GM19397 (cell line): ENCODE measurements around the gene R3HCC1L.

Experiments used
- ATAC-seq: cut with Tn5 transposase; IDR thresholded peaks from one replicate; pipeline ENCODE4 v1.9.1; 2021; ENCODE audit warnings: mild to moderate bottlenecking, moderate library complexity; ENCODE audit not compliant: unreplicated experiment

Gene R3HCC1L

GRCh38 chr10:98257961-98258360 lies 123.5 kb downstream of the R3HCC1L start:
- ATAC-seq, result no peak

GRCh38 chr10:98258683-98259454 lies 124.4 kb downstream of the R3HCC1L start:
- no peak for ATAC-seq

GRCh38 chr10:98259606-98260315 lies 125.3 kb downstream of the R3HCC1L start:
- no peak for ATAC-seq

GRCh38 chr10:98260350-98260749 lies 125.9 kb downstream of the R3HCC1L start:
- ATAC-seq, result no peak

GRCh38 chr10:98260752-98261151 lies 126.3 kb downstream of the R3HCC1L start:
- ATAC-seq, result no peak

GRCh38 chr10:98261436-98262277 lies 127.2 kb downstream of the R3HCC1L start:
- ATAC-seq, result no peak

- no peak for ATAC-seq
Measured at GRCh38 chr10:98262571-98262970, 128.1 kb downstream of the R3HCC1L start.

- ATAC-seq, result no peak
Measured at GRCh38 chr10:98263088-98263487, 128.6 kb downstream of the R3HCC1L start.

- no peak for ATAC-seq
Measured at GRCh38 chr10:98264378-98265065, 130.1 kb downstream of the R3HCC1L start.

GRCh38 chr10:98265403-98266378 lies 131.2 kb downstream of the R3HCC1L start:
- ATAC-seq, result no peak

- ATAC-seq, result no peak
Measured at GRCh38 chr10:98266647-98267046, 132.2 kb downstream of the R3HCC1L start.

- no peak for ATAC-seq
Measured at GRCh38 chr10:98267069-98267893, 132.8 kb downstream of the R3HCC1L start.

- ATAC-seq, result no peak
Measured at GRCh38 chr10:98267894-98268693, 133.6 kb downstream of the R3HCC1L start, which contains the start of gene LOXL4. LOXL4 (minus strand) TSS chr10:98268194; CDS start chr10:98263019, 5,175 bp downstream.

- no peak for ATAC-seq
Measured at GRCh38 chr10:98268694-98269431, 134.4 kb downstream of the R3HCC1L start.

- no peak for ATAC-seq
Measured at GRCh38 chr10:98269435-98269912, 135.0 kb downstream of the R3HCC1L start.

- ATAC-seq, result no peak
Measured at GRCh38 chr10:98270073-98270740, 135.8 kb downstream of the R3HCC1L start.
